Stimulated activated CD8-positive, alpha-beta memory T cell treated with anti-CD3 and anti-CD28 coated beads, Interleukin-15, amount 100 ng/mL, for 24 hours (primary cell): ENCODE data around the gene GALNS.

Source experiments
- DNase-seq: peaks from one replicate; pipeline ENCODE4 v3.0.0-alpha.2; 2020; ENCODE audit warnings: low read depth

The GALNS gene

DNA sequence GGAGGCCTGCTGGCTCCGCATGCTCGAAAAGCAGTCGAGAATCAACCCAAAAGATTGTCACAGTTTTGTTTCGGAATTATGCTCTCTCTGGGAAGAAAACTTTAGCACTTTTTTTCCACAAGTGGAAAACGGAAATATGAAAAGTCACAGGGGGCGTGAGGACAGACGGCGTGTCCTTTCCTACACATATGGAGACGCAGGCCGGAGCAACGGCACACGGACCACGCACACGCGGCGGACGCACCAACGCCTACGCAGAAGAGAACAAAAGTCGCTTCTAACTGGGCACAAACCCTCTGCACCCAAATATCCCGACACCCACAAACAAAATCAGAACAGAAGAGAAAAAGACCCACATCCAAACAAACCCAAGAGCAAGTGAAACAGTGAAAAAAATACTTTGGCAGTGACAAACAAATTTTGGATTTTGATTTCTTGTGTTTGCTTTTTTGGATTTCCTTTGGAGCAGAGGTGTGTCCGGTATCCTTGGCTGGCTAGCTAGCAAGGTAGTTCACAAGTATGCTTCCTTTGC lies 19.0 kb upstream of the GALNS start:
- no peak for DNase-seq

DNA sequence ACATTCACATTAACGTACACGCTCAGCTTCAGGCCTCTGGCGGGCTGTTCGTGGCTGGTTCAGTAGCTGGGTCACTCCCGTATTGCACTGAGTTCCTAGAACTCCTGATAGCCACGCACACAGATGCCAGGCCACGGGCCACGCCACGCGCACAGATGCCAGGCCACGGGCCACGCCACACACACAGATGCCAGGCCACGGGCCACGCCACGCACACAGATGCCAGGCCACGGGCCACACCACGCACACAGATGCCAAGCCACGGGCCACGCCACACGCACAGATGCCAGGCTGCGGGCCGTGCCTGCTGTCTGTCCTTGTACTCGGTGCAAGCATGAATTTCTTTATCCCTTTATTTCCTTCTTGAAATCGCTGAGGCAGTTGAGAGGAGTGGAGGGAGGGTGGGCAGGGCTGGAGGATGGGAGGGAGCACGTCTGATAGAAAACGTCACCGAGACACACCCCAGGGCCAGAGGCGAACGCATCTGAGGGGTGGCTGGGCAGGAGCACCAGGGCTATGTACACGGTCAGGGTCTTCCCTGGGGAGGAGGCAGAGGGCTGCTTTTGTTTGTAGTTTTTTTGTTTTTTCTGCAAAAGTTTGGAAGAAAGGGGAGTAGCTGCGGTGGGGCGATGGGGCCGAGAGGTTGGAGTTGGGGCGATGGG lies 18.3 kb upstream of the GALNS start:
- DNase-seq: no peak

DNA sequence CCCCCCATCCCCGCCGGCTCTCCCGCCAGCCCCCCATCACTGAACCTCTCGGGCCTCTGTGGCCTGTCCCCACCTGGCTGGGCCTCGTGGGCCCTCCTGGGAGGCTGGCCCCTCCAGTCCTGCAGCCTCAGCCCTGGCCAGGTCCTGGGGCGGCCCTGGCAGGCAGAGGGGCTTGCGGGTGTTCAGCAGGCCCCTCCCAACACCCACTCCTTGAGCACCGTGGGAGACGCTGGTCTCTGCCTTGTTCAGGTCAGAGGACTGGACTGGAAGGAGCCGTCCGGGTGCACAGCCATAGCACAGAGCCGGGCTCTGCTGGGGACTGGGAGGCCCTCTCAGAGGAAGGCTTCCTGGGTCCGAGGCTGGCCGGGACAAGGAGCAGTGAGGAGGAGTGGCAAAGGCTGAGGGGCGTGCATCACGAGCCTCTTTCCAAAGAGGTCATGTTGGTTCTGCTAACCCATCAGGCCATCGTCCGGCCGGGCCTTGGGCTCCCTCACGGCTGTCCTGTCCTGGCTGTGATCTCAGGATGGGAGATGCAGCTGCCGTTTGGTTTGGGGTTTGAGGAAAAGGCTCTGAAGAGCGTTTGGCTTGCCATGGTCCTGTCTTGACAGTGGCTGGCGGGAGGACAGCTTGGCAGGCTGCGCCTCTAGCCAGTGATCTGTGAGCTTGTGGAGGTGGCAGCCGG lies 16.0 kb upstream of the GALNS start:
- DNase-seq: no peak

DNA sequence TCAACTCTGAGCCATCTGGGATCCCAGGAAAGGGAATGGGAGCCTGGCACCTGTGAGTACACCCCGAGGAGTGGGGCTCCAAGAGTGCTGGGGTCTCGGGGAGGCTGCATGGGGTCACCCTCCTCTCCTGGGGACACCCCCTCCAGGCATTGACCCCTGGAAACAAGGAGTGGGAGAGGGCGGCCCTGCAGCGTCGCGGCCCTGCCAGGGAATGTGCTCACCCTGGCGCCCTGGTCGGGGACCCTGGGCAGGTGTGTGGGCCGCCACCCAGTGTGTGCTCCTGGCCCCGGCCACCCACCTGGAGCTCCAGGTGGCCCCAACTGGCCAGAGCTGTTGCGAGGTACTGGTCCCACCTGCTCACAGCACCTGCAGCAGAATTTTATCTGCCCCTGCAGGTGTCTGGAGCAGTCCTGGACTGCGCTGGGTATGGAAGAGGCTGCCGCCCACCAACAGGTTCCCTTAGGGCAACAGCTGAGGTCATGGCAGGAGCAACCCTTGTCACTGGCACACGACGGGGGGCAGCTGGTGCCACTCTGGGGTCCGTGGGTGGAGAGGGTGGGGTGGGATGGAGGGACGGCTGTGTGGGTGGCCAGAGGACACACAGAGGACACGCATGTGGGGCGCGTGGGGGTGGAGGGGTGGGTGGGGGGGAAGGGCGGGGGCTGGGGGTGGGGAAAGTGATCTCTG lies 15.1 kb upstream of the GALNS start:
- DNase-seq: no peak

DNA sequence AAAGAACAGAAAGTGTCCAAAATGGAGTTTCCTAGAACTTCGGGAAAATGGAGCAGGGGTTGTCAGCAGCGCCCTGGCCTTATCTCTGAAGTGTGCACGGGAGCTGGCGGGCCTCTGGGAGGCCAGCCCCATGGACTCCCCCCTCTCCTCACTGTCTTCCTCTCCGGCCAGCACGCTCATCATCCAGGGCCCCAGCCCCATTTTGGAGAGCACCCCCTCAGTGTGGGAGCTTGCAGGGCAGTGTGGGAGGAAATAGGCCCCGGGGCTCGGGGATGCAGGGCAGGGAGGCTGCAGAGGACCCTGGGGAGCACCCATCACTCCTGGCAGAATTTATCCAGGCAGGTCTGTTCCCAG lies 14.6 kb upstream of the GALNS start:
- DNase-seq: no peak

DNA sequence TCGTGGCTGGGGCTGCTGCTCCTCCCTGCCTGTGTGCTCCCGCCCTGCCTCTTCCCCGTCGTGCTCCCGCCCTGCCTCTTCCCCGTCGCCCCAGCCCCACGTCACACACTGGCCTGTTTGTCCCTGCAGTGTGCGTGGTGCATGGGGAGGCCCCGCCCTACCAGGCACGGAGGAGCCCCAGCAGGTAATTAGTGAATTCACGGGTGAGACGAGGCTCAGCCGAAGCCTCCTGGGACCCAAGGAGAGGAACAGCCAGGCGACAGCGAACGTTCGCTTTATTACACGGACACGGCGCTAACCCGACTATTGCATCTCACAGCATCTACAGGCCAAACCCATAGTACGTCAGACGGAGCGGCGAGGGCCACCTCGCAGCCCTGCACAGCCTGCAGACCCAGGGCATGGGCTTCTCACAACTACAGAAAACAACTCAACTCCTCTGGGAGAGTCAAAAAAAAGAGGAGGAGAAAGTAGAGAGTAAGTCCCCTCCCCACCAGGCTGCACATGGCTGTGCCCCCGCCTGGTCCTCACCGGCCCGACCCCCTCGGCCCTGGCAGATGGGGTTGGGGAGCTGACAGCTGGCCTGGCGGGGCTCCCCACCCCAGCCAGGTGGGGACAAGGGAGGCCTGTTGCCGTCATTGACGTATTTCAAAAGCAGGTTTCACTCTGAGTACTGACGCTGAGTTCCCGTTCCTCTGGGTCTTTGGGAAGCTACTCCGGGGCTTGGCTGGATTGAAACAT lies 14.0 kb upstream of the GALNS start:
- DNase-seq: no peak

DNA sequence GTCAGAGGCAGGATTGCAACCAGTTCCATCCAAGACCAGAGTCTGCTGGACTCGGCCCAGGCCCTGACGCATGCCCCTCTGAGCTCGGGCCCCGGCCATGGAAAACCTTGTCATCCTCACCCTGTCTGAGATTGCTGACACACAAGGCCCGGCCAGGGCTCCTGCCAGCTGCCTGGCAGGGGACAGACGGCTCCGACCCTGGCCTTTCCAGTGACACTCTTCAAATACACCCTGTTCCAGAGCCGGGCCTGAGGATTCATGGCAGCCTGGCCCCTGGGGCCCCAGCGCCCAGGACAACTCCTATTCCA lies 12.9 kb upstream of the GALNS start:
- DNase-seq: no peak

DNA sequence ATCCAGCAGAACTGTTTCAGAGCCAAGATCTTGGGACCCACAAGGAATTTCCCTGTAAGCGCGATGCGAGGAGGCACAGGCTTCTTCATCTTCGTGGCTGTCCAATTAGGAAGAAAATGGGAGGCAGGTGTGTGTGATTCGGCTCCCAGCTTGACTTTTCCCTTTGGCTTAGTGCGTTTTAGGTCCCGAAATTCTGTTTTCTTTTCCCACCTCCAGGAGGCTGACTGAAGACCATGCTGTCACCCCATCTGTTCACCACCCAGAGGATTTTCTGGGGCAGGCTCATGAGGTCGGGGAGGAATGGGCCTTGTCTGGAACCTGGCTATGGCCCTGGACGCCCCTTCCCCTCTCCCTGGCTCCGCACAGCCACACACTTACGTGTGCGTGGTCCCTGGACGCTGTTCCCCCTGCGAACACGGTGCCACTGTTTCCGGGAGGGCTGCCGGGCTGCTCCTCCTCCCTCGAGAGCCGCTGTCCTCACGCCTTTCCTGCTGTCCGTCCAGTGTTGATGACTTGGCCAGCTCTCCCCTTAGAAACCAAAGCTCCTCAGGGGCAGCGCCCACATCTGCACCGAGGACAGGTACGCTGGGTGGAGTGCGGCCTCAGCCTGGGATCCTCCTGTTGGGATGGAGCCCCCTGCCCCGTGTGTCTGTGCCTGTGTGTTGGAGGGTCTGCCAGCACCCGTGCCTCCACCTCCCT lies 12.4 kb upstream of the GALNS start:
- DNase-seq: no peak

DNA sequence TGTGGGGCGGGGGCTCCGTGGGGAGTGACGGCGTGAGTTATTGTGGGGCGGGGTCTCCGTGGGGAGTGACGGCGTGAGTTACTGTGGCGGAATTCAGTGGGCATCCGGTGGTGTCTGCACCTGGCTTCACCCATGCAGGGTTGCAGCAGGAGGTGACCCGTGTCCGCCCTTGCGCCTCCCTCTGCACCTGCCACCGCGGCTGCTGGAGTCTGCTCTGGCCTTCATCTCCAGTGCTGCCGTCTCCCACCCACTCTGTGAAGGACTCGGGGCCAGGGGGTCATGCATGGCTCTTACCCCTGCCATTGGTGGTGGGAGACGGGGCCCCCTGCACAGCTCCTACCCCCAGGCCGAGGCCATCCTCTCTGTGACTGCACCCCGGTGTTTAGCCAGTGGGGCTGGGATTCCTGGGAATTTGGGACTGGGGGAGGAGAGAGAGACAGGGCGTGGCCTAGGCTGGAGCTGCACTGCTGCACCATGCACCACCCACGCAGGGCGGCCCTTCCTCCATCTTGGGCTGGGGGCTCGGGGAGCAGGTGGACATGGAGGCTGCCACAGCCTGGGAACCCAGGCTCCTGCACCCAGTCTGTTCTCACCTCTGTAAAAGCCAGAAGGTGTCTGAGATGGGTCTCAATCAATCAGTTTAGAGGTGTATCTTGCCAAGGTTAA lies 11.0 kb upstream of the GALNS start:
- no peak for DNase-seq

DNA sequence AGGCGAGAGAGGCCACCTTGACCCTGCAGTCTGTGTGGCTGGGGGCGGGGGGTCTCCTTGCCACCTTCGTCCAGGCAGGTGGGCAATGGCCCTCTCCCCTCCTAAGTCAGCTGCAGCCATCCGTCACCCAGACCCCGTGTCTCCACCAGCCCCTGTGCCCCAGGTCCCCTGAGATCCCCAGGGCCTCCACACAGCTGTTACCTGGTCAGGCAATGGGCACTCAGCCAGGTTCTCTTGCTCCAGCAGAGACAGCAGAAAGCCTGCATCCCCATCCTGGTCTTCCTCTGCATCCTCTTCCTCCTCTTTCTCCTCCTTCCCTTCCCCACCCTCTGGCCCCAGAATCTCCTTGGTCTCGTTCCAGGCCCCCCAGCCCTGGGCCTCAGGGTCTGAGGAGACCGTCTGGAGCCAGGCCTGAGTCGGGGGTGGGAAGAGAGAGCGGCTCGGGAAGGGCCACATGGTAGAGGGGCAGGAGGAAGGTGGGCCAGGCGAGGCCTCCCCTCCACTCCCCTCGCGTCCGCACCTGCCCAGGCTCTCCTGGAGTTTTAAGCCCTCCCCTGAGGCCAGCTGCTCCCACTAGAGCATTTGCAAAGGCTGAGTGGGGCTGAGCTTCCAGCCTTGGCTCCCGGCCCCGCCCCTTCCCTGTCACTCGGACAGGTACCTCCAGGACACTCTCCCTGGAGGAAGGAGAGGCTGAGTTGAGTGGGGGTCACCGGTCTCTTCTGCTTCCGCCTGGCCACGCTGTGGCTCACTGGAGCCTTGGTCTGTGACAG lies 9.6 kb upstream of the GALNS start, which contains the start of gene PABPN1L:
PABPN1L (minus strand) TSS at position 510 of the 770 bp plus-strand sequence; CDS start at position 456, 54 bp downstream.
- DNase-seq: no peak

DNA sequence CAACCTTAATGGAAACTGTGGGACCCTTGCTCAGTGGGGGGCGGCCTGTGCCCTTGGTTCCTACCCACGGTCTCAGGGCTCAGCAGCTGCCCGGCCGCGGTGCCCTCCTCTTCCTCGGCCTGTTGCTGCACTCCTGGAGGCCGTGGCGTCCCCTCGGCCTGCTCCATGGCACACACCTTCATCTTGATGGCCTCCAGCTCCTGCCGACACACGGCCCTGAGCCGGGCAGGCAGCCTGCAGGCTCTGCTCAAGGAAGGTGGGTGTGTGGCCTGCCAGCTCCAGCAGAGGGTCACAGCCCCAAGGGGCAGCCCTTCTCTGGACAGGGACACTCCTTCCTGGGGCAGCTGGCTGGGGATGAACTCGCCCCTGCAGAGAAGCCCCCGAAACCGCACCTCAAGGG lies 9.0 kb upstream of the GALNS start:
- DNase-seq: no peak

DNA sequence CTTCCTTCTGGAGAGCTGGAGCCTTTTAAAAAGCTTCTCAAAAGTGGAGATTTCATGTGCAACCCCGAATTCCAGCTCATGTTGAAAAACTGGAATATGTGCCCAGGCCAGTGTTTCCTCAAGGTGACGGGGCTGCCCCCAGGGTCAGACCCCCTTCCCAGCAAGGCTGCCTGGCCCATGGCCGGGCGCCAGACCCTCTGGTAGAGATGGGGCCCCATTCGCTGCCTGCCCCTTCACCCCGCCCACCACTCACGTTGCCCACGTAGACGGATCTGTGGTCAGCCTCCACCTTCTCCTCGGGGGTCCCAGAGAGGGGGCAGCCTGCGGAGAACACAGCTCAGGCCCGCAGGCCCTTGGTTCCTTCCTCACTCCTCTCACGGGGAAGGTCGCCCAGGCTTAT lies 8.6 kb upstream of the GALNS start:
- no peak for DNase-seq

DNA sequence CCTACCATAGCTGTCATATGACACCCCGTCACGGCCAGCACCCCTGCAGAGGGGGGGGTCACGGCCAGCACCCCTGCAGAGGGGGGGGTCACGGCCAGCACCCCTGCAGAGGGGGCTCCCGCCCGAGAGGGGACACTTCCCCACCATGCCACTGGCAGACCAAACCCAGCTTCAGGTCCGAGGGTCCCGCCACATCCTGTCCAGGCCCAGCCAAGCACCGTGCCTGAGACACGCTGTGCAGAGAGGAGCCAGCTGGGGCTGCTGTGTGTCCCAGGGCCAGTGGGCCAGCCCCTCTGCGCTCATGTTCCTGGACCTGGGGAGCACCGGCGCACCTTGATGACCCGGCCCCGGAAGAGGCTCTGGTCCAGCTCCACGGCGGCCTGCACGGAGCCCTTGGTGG lies 7.8 kb upstream of the GALNS start:
- no peak for DNase-seq

DNA sequence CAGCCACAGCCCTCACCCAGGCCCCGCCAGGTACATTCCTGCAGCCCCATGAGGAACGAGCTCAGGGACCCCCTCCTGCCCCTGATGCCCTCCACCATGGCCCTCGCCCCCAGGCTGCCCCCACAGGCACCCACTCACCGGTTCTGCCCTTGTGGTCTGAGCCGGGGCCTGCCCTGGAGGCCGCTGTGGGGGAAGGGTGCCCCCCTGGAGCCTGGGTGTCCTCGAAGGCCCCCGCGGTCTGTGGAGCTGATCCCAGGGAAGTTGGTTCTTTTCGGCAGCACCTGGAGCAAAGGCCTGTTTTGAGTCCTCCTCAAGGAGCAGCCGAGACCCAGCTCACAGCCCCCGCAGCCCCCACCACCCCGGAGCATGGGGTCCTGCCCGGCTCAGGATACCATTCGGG lies 7.4 kb upstream of the GALNS start:
- no peak for DNase-seq

DNA sequence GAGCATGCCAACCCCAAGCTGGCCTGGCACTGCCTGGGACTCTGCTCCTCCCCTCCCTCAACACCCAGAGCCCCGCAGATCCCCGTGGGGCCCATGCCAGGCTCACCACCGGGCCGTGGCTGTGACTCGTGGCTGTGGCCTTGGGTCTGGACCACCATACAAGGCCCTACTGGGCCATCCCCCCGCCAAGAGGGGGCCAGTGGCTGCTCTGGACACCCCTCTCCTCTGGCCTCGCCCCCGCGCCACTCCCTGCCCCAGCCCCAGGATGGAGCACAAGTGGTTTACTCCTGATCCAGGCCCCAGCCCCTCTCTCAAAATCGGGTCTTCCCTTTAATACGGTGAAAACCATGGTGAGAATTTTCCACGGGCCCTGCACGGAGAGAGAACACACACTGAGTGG lies 6.7 kb upstream of the GALNS start:
- no peak for DNase-seq

DNA sequence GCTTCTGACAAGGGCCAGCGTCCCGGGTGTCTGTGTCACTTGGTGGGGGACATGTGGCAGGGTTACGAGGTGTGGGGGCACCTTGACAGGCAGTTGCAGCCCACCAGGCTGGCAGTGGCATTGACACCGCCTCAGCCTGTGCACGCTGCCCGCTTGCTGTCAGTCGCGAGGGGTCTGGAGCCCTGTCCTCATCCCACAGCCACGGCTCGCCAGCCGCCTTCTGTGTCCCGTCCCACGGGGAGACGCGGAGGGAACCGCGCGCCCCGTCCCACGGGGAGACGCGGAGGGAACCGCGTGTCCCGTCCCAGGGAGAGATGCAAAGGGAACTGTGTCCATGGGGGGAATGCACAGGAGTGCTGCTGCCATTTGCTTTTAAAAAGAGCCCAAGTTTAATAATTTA lies 6.2 kb upstream of the GALNS start:
- DNase-seq: no peak

DNA sequence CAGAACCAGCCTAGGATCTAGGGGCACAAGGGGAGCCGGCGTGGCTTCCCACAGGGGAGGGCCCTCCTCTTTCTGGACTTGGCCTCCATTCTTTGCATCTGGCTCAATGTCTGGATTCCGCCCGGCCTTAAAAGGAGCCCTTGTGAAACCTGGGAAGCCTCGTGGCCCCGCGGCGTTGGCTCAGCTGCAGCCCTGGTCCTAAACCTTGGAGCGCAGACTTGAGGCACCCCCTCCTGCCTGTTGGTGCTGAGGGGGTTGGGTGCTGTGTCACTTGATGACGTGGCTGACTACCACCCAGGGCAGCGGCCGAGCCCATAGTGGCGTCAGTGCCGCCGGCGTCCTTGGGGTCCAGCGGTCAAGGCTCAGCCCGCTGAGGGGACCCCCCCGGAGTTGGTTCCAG lies 4.6 kb upstream of the GALNS start:
- DNase-seq: no peak

DNA sequence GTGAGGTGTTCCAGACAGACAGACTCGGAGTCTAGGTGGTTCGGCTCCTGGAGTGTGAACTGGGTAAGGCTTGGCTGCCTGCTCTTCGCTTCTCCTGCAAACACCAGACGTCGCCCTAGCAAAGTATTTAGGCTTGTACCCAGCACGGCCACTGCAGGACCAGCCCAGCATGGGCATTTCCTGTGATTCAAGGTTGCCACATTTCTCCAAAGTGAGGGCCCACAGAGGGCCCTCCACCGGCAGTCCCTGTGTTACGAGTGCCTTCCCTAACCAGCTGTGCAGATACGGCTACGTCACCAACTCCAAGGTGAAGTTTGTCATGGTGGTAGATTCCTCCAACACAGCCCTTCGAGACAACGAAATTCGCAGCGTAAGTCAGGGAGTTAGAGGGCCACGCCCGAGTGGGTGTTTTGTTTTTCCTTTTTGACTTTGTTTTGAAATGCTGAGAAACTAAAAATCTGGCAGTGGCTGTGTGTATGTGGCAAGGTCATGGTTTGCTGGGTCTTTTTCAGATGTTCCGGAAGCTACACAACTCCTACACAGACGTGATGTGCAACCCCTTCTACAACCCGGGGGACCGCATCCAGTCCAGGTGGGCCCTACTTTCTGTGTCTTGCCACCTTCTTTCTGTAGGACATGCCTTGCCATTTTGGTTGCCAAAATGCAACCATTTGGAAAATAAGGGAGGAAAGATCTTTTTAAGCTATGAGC lies 2.8 kb upstream of the GALNS start:
- DNase-seq: no peak

DNA sequence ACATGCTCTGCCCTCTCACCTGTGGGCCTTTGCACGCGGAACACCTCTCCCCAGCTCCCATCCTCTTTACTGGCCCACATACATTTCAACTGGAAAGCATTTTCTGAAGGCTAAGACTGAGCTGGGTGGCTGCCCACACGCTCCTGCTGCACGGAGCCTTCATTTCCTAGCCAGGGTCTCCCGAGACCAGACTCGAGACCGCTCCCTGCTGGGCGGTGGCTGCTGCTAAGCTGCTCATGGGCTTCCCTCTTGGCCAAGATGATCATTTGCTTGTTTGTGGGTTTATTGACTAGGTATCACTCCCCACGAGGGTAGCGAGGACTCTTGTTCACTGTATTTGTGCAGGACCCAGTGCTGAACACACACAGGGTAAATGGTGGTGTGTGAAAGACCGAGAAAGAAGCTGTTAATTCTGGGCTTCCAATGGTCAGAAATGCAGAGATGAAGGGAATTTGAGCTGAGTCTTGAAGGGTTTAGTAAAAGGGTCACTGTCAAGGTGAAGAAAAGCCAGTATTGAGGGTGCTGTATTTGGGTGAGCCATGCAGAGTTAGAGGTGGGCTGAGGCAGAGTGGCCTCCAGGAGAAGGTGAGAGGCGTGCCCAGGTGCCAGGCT lies 1.1 kb upstream of the GALNS start:
- peak; percentile 16 for DNase-seq
